Breast epithelium (tissue), 3 donors: ENCODE results near the gene RANBP17.

Experiments
- CTCF ChIP-seq, 3 donors: fragments of 450-650 bp; IDR thresholded peaks; one replicate each; pipeline ENCODE4 v1.5.1; 2016 to 2017; ENCODE audit warnings: antibody characterized with exemption in 3 of 3, mild to moderate bottlenecking in 3 of 3, moderate library complexity in 3 of 3
- POLR2A ChIP-seq: fragments of 450-650 bp; IDR thresholded peaks from one replicate; pipeline ENCODE4 v1.6.1; 2016; ENCODE audit warnings: antibody characterized with exemption, mild to moderate bottlenecking, moderate library complexity

DNA sequence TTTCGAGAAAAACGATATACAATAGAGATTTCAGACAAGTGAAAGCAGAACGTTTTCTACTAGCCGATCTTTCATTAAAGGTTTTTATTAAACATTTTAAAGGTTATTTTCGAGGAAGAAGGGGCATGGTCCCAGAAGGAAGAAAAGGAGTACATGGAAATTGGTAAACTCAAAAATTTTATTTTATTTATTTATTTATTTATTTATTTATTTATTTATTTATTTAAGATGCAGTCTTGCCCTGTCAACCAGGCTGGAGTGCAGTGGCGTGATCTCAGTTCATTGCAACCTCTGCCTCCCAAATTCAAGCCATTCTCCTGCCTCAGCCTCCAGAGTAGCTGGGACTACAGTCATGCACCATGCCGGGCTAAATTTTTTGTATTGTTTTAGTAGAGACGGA is 77.4 kb downstream of the RANBP17 start:
- TF ChIP-seq CTCF (IDR thresholded peaks at IDR 0.05) (no peak), POLR2A (no peak)
